K562 (cell line): ENCODE results near the gene UBE2J2. TPM values are rescaled to one million over a fixed set of nuclear protein-coding genes. Genes with fewer than 3 reads are reported as not detected.

ENCODE experiments used
- LCOR ChIP-seq: sonication (generic); formaldehyde crosslinking; IDR thresholded peaks from 2 replicates; pipeline ENCODE4 v1.8.0; 2022; ENCODE audit warnings: mild to moderate bottlenecking, missing genetic modification reagents
- PHTF2 ChIP-seq: fragments of 250-450 bp; sonication (Bioruptor Pico); IDR thresholded peaks from 2 replicates; pipeline ENCODE4 v1.5.0; 2021; ENCODE audit warnings: mild to moderate bottlenecking
- TEAD2 ChIP-seq: fragments of 450-650 bp; IDR thresholded peaks from 2 replicates; pipeline ENCODE4 v1.6.1; 2016; ENCODE audit warnings: missing genetic modification characterization, control low read depth, missing compliant biosample characterization
- ZC3H11A ChIP-seq: IDR thresholded peaks from 2 replicates; pipeline ENCODE4 v1.6.1; 2012; ENCODE audit warnings: low read depth, low read length, improper control_type of control experiment
- ZHX1 ChIP-seq: fragments of 150-350 bp; conservative IDR thresholded peaks from 2 replicates; pipeline ENCODE4 v1.6.1; 2014; ENCODE audit warnings: low read length
- ZNF354B ChIP-seq: fragments of 250-450 bp; sonication (Bioruptor Pico); IDR thresholded peaks from 2 replicates; pipeline ENCODE4 v1.4.0; 2020
- ZNF592 ChIP-seq: fragments of 450-650 bp; IDR thresholded peaks from 2 replicates; pipeline ENCODE4 v1.6.1; 2017; ENCODE audit warnings: antibody characterized with exemption, mild to moderate bottlenecking
- polyA plus RNA-seq, 8 experiments: library from polyadenylated mRNA; depleted of rRNA in 4 of 8; stranded (reverse) in 5 of 8; unstranded in 3 of 8; fragments of >200 nt; fragmentation: Nextera tagmentation in 2 of 8; fragmentation: Illumina TruSeq in 1 of 8; extraction: Ambion mirVana in 2 of 8; extraction: Trizol in 1 of 8; gene quantifications; 2 replicates each; pipeline versions ENCODE4 v1.2.1 to v1.2.3, GENCODE V29; 2011 to 2014; ENCODE audit warnings: inconsistent platforms in 1 of 8, missing spikeins in 1 of 8
- total RNA-seq, 7 experiments: library from RNA; depleted of rRNA in 6 of 7; stranded (reverse); fragments of >200 nt in 6 of 7; fragmentation: Illumina TruSeq in 2 of 7; extraction: Trizol in 2 of 7; gene quantifications; 2 replicates each; pipeline versions ENCODE4 v1.2.1 to v1.2.3, GENCODE V29; 2011 to 2021; ENCODE audit warnings: low replicate concordance in 1 of 7
- TF ChIP-seq, protein P1 (sequence below): fragments of 250-450 bp; sonication (Bioruptor Pico); IDR thresholded peaks from 2 replicates; pipeline ENCODE4 v1.5.0; 2020; ENCODE audit warnings: mild to moderate bottlenecking
- TF ChIP-seq, protein P2 (sequence below): fragments of 250-450 bp; sonication (Bioruptor Pico); IDR thresholded peaks from 2 replicates; pipeline ENCODE4 v1.5.0; 2021
- TF ChIP-seq, protein P3 (sequence below), 2 experiments: fragments of 200-800 bp in 1 of 2; sonication (Bioruptor generic) in 1 of 2; sonication (generic) in 1 of 2; formaldehyde crosslinking in 1 of 2; IDR thresholded peaks in 1 of 2; conservative IDR thresholded peaks in 1 of 2; 2 replicates each; pipeline versions ENCODE4 v1.5.0 to v1.6.1; 2016 to 2020; ENCODE audit warnings: missing compliant biosample characterization in 1 of 2, missing genetic modification characterization in 1 of 2, missing genetic modification reagents in 1 of 2

UBE2J2 gene
- total and polyA plus RNA-seq, 9 of the 15 experiments (the other 6 are each of a cell fraction or from before 2014, with no cell fraction given), result 0.93 to 112 (median 75.5) TPM

DNA sequence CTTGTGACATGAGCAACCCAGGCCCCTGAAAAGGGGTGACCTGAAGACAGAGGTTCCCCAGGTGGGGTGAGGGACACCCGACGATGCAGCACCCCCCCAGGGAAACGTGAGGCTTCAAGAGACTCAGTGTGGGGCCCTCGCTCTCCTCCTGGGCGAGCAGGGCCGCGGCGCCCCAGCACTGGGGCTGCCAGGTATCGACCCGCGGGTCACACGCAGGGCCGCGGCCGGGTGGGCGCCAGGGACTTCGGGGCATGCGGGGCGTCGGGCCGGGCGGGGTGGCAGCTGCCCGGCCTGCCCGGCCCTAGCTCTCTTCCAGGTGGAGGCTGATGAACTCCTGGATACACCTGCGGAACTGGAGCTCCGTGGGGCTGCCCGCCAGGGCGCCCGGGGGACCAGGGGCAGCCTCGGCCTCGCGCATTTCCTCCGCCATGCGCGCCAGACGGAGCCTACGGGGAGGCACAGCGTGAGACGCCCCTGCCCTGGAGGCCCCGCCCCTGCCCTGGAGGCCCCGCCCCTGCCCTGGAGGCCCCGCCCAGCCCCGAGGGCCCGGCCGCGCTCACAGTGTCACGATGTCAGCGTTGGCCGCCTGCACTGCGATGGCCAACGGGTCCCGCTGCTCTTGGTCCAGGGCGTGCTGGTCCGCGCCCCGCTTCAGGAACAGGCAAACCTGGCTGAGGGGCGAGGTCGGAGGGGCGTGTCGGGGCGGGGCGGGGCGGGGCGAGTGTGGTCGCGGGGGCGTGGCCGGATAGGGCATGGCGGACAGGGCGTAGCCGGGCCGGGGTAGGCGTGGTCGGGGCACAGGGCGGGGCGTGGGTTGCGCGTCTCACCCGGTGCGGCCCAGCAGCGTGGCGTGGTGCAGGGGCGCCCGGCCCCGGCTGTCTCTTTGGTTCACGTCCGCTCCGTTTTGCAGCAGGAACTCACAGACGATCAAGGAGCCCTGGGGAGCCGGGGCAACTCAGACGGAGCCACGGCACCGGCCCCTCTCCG, 19.9 kb upstream of the UBE2J2 start (continued):
- TF ChIP-seq ZNF592, result no peak
- TF ChIP-seq, protein P1, sequence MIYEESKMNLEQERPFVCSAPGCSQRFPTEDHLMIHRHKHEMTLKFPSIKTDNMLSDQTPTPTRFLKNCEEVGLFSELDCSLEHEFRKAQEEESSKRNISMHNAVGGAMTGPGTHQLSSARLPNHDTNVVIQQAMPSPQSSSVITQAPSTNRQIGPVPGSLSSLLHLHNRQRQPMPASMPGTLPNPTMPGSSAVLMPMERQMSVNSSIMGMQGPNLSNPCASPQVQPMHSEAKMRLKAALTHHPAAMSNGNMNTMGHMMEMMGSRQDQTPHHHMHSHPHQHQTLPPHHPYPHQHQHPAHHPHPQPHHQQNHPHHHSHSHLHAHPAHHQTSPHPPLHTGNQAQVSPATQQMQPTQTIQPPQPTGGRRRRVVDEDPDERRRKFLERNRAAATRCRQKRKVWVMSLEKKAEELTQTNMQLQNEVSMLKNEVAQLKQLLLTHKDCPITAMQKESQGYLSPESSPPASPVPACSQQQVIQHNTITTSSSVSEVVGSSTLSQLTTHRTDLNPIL (CRISPR knock-in tag), result no peak
- no peak for TF ChIP-seq ZC3H11A
- TF ChIP-seq, protein P2, sequence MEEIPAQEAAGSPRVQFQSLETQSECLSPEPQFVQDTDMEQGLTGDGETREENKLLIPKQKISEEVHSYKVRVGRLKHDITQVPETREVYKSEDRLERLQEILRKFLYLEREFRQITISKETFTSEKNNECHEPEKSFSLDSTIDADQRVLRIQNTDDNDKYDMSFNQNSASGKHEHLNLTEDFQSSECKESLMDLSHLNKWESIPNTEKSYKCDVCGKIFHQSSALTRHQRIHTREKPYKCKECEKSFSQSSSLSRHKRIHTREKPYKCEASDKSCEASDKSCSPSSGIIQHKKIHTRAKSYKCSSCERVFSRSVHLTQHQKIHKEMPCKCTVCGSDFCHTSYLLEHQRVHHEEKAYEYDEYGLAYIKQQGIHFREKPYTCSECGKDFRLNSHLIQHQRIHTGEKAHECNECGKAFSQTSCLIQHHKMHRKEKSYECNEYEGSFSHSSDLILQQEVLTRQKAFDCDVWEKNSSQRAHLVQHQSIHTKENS (CRISPR knock-in tag), result no peak
- TF ChIP-seq, protein P3, sequence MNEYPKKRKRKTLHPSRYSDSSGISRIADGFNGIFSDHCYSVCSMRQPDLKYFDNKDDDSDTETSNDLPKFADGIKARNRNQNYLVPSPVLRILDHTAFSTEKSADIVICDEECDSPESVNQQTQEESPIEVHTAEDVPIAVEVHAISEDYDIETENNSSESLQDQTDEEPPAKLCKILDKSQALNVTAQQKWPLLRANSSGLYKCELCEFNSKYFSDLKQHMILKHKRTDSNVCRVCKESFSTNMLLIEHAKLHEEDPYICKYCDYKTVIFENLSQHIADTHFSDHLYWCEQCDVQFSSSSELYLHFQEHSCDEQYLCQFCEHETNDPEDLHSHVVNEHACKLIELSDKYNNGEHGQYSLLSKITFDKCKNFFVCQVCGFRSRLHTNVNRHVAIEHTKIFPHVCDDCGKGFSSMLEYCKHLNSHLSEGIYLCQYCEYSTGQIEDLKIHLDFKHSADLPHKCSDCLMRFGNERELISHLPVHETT (CRISPR knock-in tag; conservative IDR thresholded peaks at IDR 0.05 in 1 of 2, IDR thresholded peaks at IDR 0.05 in 1 of 2), result no peak
- no peak for TF ChIP-seq ZNF354B (CRISPR knock-in tag)
- no peak for TF ChIP-seq TEAD2
- no peak for TF ChIP-seq ZHX1
- no peak for TF ChIP-seq PHTF2 (CRISPR knock-in tag)
- TF ChIP-seq LCOR (CRISPR knock-in tag), result no peak
